Loucy (cell line): ENCODE measurements around the gene PXT1.

Experiments used
- H2AFZ ChIP-seq: fragments of 200-600 bp; sonication (generic); 2 replicates; pipeline ENCODE4 v1.6.0; 2016; ENCODE audit warnings: antibody characterized with exemption, mild to moderate bottlenecking, low read length, moderate library complexity
- H3F3A ChIP-seq: fragments of 200-600 bp; 2 replicates; pipeline ENCODE4 v1.6.0; 2016; ENCODE audit warnings: antibody characterized with exemption, low read depth, mild to moderate bottlenecking
- H3K27me3 ChIP-seq: fragments of 200-600 bp; sonication (generic); 2 replicates; pipeline ENCODE4 v1.6.1; 2014; ENCODE audit warnings: low read length, mild to moderate bottlenecking; ENCODE audit not compliant: insufficient read depth, poor library complexity, severe bottlenecking
- H3K36me3 ChIP-seq: fragments of 200-600 bp; sonication (generic); 2 replicates; pipeline ENCODE4 v1.6.1; 2016; ENCODE audit warnings: low read length; ENCODE audit not compliant: insufficient read depth
- H3K4me1 ChIP-seq: fragments of 200-600 bp; sonication (generic); 2 replicates; pipeline ENCODE4 v1.5.1; 2014; ENCODE audit warnings: low read length, mild to moderate bottlenecking; ENCODE audit not compliant: insufficient read depth, poor library complexity, severe bottlenecking
- H3K4me2 ChIP-seq: fragments of 200-600 bp; sonication (generic); 2 replicates; pipeline ENCODE4 v1.6.0; 2014; ENCODE audit warnings: antibody characterized with exemption, low read length, low read depth, mild to moderate bottlenecking; ENCODE audit not compliant: poor library complexity, severe bottlenecking
- H3K4me3 ChIP-seq: fragments of 200-600 bp; sonication (generic); 2 replicates; pipeline ENCODE4 v1.5.1; 2014; ENCODE audit warnings: low read length, mild to moderate bottlenecking, mixed read lengths; ENCODE audit not compliant: poor library complexity, severe bottlenecking
- H3K79me2 ChIP-seq: fragments of 200-600 bp; sonication (generic); 2 replicates; pipeline ENCODE4 v1.6.1; 2014; ENCODE audit warnings: low read length; ENCODE audit not compliant: insufficient read depth
- H3K9ac ChIP-seq: fragments of 200-600 bp; sonication (generic); 2 replicates; pipeline ENCODE4 v1.6.0; 2014; ENCODE audit warnings: mild to moderate bottlenecking, low read depth, low read length, moderate library complexity; ENCODE audit not compliant: poor library complexity, severe bottlenecking
- H3K9me2 ChIP-seq: fragments of 200-600 bp; sonication (generic); replicated peaks from 2 replicates; pipeline ENCODE4 v1.6.1; 2016; ENCODE audit warnings: low read depth, low read length, mixed read lengths
- H3K9me3 ChIP-seq: fragments of 200-600 bp; sonication (generic); 2 replicates; pipeline ENCODE4 v1.6.1; 2014; ENCODE audit warnings: mild to moderate bottlenecking, antibody characterized with exemption, low read length, low read depth; ENCODE audit not compliant: insufficient read depth
- H4K20me1 ChIP-seq: fragments of 200-600 bp; sonication (generic); 2 replicates; pipeline ENCODE4 v1.6.0; 2014; ENCODE audit warnings: antibody characterized with exemption, low read length, mild to moderate bottlenecking; ENCODE audit not compliant: insufficient read depth, poor library complexity, severe bottlenecking
- EZH2phosphoT487 ChIP-seq: fragments of 200-600 bp; IDR thresholded peaks from 2 replicates; pipeline ENCODE4 v1.6.1; 2018; ENCODE audit warnings: antibody characterized with exemption, mild to moderate bottlenecking, moderate library complexity, borderline replicate concordance
- TF ChIP-seq, protein P1 (sequence below): fragments of 200-600 bp; sonication (generic); conservative IDR thresholded peaks from 2 replicates; pipeline ENCODE4 v1.5.1; 2014; ENCODE audit warnings: mild to moderate bottlenecking, antibody characterized with exemption, low read length

PXT1 gene

DNA sequence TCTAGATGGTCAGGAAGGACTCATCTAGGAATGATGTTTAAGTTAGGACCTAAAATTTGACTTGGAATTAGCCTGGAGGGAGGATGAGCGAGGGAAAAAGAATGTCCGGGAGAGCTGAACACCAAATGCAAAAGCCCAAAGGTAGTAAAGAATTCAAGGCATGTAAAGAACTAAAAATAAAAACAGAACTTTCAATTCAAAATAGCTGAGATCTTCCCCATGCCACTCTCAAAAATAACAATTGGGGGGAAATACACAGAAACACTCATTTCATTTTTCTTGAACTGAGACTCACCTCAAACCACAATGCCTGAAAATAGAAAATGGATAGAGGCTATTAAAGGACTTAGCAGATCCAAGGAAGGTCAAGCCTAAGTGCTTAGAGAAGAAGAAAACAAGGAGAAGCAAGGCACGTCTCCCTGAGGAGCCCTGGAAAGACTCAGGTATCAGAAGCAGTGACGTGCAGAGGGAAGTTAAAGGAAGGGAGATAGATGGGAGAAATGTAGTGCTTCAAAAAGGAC lies 10.4 kb downstream of the PXT1 start:
- Histone ChIP-seq H3K4me3 (no peak overlapping the region), H2AFZ (no peak overlapping the region), H3K27me3 (no peaks in the 10 kb centered on the region), H3K9me3 (no peaks in the 10 kb centered on the region), H3K4me1 (no peaks in the 10 kb centered on the region), H3K9me2 (no peaks in the 10 kb centered on the region), H3K4me2 (no peak overlapping the region), H3K79me2 (no peaks in the 10 kb centered on the region), H4K20me1 (no peaks in the 10 kb centered on the region), H3F3A (no peaks in the 10 kb centered on the region), H3K9ac (no peak overlapping the region), H3K36me3 (no peaks in the 10 kb centered on the region)
- TF ChIP-seq, protein P1, sequence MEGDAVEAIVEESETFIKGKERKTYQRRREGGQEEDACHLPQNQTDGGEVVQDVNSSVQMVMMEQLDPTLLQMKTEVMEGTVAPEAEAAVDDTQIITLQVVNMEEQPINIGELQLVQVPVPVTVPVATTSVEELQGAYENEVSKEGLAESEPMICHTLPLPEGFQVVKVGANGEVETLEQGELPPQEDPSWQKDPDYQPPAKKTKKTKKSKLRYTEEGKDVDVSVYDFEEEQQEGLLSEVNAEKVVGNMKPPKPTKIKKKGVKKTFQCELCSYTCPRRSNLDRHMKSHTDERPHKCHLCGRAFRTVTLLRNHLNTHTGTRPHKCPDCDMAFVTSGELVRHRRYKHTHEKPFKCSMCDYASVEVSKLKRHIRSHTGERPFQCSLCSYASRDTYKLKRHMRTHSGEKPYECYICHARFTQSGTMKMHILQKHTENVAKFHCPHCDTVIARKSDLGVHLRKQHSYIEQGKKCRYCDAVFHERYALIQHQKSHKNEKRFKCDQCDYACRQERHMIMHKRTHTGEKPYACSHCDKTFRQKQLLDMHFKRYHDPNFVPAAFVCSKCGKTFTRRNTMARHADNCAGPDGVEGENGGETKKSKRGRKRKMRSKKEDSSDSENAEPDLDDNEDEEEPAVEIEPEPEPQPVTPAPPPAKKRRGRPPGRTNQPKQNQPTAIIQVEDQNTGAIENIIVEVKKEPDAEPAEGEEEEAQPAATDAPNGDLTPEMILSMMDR = no peak
- no peak for TF ChIP-seq EZH2phosphoT487

GRCh38 chr6:36431197-36431596 lies 11.5 kb downstream of the PXT1 start:
- Histone ChIP-seq H3K27me3 (no peaks in the 10 kb centered on the region), H3K36me3 (no peaks in the 10 kb centered on the region), H3K4me1 (no peaks in the 10 kb centered on the region), H3K9me3 (no peaks in the 10 kb centered on the region), H3K4me2 (no peak overlapping the region), H3K79me2 (no peaks in the 10 kb centered on the region), H2AFZ (no peak overlapping the region), H3K4me3 (no peak overlapping the region), H3F3A (no peaks in the 10 kb centered on the region), H3K9ac (no peak overlapping the region), H3K9me2 (no peaks in the 10 kb centered on the region), H4K20me1 (no peaks in the 10 kb centered on the region)
- no peak for TF ChIP-seq EZH2phosphoT487
- TF ChIP-seq, protein P1 = no peak

- H2AFZ ChIP-seq = no peak overlapping the region
- H3K9me3 ChIP-seq = no peaks in the 10 kb centered on the region
- H3K4me3 ChIP-seq = no peak overlapping the region
- H4K20me1 ChIP-seq = no peaks in the 10 kb centered on the region
- H3K9ac ChIP-seq = no peak overlapping the region
- H3F3A ChIP-seq = no peaks in the 10 kb centered on the region
- TF ChIP-seq, protein P1 = no peak
- TF ChIP-seq EZH2phosphoT487 = no peak
- no peaks in the 10 kb centered on the region for H3K4me1 ChIP-seq
- H3K9me2 ChIP-seq = no peaks in the 10 kb centered on the region
- H3K27me3 ChIP-seq = no peaks in the 10 kb centered on the region
- no peaks in the 10 kb centered on the region for H3K36me3 ChIP-seq
- H3K4me2 ChIP-seq = no peak overlapping the region
- no peaks in the 10 kb centered on the region for H3K79me2 ChIP-seq
These were observed 12.3 kb downstream of the PXT1 start for GRCh38 chr6:36430351-36430750.
